SW480 (cell line): ENCODE data around the gene CTNNA2.

Experiments
- DNase-seq: peaks from one replicate; pipeline ENCODE4 v3.0.0-alpha.2; 2016; ENCODE audit warnings: low spot score

Gene CTNNA2

GRCh38 chr2:80403081-80403480 lies 890.2 kb downstream of the CTNNA2 start:
- DNase-seq = no peak

GRCh38 chr2:80407377-80407776 lies 894.5 kb downstream of the CTNNA2 start:
- DNase-seq = no peak

DNA sequence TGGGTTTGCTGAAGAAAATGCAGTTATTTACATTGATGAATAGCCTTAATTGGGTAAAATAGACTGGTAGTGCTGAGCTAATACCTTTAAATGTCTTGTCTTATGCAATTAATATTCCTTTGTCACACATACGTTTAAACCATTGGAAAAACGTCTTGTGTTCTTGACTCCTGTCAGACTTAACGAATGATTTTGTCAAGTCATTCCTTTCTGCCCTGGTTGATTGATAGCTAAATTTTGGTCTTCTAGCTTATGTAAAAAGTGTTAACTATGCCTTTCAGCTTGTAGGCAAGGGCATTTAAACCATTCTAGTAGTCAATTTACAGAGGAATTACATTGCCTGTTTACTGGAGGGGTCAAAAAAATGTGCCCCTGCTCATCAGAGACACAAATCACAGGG lies 897.5 kb downstream of the CTNNA2 start:
- no peak for DNase-seq

- no peak for DNase-seq
These were observed 900.3 kb downstream of the CTNNA2 start for GRCh38 chr2:80413136-80413535.

GRCh38 chr2:80417737-80418136 lies 904.9 kb downstream of the CTNNA2 start:
- DNase-seq = no peak

- no peak for DNase-seq
These were observed 907.8 kb downstream of the CTNNA2 start for GRCh38 chr2:80420530-80421208.

- DNase-seq = no peak
These were observed 916.4 kb downstream of the CTNNA2 start for GRCh38 chr2:80429251-80429650.

DNA sequence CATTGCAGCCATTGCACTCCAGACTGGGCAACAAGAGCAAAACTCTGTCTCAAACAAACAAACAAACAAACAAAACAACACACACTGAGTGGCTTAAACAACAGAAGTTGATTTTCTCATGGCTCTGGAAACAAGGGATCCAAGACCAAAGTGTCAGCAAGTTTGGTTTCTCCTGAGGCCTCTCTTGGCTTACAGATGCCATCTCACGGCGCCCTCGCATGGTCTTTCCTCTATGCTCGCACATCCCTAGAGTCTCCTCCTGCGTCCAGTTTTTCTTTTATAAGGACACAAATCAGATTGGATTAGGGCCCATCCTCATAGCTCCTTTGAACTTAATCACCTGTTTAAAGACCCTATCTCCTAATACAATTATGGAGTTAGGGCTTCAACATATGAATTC lies 925.1 kb downstream of the CTNNA2 start:
- no peak for DNase-seq

DNA sequence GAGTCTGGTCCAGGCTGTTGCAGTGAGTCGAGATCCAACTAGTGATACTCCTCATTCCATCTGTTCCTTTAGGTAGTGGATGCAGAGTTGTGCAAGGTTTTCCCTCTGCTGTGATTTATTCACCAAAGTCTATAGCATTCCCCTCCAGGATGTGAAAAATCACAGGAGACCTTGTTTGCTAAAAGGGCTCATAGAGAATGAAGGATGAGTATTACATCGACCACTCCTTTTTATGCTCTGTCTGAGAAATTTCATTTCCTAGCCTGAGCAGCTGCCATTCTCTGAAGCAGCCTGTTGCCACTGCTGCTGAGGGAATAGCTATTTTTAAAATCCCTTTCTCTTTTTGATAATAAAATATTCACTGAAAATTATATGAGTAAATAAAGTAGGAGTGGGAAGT lies 925.8 kb downstream of the CTNNA2 start:
- no peak for DNase-seq

DNA sequence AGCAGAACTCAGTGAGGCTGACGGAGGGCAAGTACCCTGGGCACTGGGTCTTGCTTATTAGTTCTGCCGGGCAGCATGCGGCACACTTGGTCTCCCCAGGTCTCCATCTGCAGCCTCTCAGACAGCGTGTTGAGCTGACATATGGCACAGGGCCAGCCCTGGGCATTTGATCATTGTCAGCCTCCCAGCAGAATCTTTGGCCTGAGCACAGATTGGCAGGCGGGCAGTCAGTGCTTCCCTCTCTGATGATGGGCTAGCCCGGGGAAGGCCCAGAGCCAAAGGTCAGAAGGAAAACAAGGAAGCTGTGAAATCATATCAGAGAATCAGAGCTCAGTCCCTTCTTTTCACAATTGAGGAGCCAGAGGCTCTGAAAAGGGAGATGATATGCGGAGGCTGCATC lies 941.8 kb downstream of the CTNNA2 start:
- no peak for DNase-seq

DNA sequence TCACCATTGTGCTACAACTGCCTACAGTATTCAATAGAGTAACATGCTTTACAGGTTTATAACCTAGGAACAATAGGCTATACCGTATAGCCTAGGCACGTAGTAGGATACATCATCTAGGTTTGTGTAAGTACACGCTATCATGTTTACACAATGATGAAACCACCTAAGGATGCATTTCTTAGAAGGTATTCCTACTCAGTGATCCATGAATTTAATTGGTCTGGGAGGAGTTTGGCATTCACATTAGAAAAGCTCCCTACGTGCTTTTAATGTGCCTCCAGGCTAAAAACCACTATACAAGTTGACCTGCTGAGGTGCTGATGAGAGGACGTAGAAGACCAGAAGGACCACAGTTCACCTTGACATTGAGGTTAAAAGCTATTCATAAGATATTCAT lies 946.2 kb downstream of the CTNNA2 start:
- no peak for DNase-seq

GRCh38 chr2:80461505-80462197 lies 948.8 kb downstream of the CTNNA2 start:
- DNase-seq = peak; percentile 30

- no peak for DNase-seq
These were observed 949.8 kb downstream of the CTNNA2 start for GRCh38 chr2:80462654-80463053.

GRCh38 chr2:80464275-80464674 lies 951.4 kb downstream of the CTNNA2 start:
- no peak for DNase-seq

DNA sequence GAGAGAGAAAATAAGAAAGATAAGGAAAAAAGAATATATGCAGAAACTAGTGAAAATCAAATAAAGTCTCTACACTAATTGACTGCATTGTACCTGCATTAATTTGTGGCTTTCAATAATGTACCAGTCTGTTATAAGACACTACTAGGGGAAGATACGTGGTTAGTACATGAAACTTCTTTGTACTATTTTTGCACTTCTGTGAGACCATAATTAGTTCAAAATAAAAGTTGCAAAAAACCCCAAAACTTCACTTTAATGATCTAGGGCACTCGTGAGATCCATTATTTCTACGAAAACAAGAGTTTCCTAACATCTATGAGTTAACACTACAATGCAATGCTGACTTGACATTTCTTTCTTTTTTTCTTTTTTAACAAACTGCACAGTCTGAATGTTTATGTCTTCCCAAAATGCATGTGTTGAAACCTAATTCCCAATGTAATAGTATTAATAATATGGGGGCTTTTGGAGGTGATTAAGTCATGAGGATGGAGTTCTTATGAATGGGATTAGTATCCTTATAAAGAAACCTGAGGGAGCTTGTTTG lies 954.5 kb downstream of the CTNNA2 start:
- no peak for DNase-seq

DNA sequence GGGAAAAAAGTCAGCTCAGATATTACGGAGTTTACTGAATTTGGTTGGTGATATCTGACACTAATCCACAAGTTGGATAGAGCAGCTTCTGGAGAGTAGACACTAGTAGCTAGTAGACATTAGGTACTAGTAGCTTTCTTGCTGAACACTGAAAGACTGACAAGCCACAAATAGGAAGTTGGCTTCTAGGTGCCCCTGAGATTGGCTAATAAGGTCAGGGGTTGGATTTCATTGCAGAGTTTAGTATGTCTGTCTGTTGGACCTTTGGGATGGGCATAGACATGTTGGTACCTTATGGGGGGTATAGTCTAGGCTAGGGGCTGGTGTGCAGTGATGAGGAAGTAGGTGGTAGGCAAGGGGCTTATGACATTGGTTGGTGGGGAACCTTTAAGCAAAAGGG lies 956.6 kb downstream of the CTNNA2 start:
- no peak for DNase-seq

DNA sequence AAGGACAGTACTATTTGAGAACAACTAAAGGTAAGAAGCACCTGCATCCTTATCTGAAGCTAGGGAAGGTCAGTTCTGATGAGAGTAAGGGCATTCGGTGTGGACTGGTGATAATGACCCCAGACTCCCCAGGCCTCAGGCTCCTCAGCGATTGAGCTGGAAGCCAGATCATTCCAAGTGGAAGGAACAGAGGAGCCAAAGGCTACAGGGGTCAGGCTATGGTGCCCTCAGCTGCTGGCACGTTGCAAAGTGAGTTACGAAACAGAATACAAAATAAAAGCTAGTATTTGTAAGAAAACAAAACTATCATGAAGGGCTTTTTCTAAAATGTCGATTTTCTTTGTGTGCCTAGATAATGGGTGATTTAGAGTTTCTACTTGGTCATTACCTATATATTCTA lies 960.2 kb downstream of the CTNNA2 start:
- no peak for DNase-seq

DNA sequence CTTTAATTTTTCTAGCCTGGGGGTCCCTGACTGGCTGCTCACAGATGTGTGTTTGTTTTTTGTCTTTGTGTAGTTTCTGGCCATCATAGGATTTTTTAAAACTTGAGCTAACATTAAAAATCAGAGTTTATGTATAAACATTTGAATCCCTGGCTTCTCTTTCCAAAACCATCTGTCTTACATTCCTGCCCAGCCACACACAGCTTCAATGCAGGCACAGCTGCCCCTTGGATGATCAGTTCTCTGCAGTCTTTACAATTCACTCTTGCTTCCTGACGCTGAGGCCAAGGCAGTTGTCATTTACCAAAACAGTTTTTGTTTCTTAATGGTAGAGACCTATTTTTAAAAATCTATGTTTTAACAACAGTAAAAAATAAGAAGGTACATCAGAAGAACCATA lies 960.9 kb downstream of the CTNNA2 start:
- no peak for DNase-seq

DNA sequence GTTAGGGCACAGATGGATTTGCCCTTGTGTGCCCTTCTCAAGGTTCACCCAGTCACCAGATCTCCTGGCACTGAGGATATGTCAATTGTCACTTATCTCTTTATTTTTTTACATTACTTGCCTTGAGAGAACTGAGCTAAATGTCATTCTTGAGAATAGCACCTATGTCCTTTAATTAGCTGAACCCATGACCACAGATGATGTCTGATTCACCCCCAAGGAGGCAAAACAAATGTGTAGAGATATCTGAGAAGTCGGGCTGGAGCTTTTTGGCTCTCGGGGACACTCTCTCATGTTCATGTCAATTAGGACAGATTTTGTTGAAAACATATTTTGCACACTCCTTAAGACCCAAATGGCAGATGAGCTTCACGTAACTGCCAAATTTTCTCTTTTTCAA lies 963.1 kb downstream of the CTNNA2 start:
- DNase-seq = no peak

- DNase-seq = no peak
These were observed 963.8 kb downstream of the CTNNA2 start for GRCh38 chr2:80476535-80477117.

GRCh38 chr2:80482276-80482675 lies 969.4 kb downstream of the CTNNA2 start:
- no peak for DNase-seq

DNA sequence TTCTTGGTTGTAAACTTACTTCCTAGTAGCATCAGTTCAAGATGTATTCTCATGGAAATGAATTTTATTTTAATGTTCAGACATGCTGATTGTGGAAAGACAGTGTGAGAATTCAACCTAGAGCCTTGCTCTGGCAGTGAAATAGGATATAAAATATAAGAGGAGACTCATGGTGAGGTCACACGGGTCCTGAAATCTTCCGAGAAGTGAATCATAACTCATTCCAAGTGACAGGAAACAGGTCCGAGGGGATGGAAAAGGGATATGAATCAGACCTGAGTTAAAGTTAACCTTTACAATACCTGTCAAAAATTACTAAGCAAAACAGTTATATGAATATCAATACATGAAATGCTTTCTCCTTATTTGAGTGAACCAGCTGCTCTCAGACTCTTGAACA lies 976.9 kb downstream of the CTNNA2 start:
- no peak for DNase-seq

DNA sequence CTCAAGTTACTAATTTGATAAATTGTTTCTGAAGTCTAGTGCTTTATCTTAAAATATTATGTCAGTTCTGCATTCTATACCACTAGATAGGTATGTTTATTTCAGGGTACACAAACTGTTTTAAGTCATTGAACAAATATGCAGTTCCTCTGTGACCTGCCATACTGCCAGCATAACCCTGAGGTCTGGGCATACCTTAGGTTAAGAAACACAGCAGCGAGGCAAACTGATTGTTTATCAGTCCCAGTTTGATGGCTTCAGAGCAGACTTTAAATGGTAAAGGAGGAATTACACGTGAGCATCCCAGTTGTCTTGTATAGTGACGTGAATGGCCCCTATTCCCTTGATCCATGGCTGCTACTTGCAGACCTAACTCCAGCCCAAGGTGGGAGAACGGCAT lies 978.1 kb downstream of the CTNNA2 start:
- no peak for DNase-seq
